ENCODE results near the gene LRBA.
"Not testable (repeated sequence)": the region's sequence is repeated elsewhere in the genome, so short reads cannot be mapped to it uniquely, and the experiment has no call there.

Gene LRBA

GRCh38 chr4:150943818-150944217 lies 71.3 kb downstream of the LRBA start:
- no peak for DNase-seq (ENCODE audit: low read depth in 2 of 2)

DNA sequence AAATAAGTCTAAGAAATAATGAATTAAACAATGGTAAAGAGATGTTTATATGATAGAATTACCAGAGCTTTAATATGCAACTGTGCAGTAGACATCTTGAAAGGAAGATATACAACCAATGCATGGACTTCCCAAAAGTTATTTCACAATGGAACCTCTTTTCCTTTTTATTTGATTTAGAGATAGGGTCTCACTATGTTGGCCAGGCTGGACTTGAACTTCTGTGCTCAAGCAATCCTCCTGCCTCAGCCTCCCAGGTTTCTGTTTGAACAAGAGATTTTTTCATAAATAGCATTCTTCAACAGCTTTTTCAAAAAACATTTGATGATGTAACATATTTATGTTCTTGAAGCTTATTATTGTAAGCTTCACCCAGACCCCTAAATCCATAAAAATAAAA lies 72.0 kb downstream of the LRBA start:
- DNase-seq (ENCODE audit: low read depth in 2 of 2): no peak

DNA sequence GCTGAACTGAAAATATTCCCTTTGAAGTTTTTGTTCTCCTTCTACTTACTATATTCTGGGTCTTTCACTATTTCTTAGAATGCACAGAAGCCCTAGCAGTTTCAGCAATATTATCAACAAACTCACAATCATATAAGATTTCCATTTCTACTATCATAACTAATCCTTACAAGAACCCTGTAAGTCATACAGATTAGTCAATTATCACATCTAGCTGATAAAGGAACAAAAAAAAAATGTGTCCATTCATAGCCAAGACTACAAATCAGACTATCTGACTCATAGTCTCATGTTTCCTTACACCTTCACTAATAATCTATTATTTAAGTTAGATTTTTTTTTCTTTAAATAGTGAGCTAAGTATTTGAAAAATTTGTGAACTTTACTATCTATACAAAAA lies 72.5 kb downstream of the LRBA start:
- DNase-seq (ENCODE audit: low read depth in 2 of 2): no peak

GRCh38 chr4:150940123-150940522 lies 75.0 kb downstream of the LRBA start:
- DNase-seq (ENCODE audit: low read depth in 2 of 2): no peak

GRCh38 chr4:150939530-150939929 lies 75.6 kb downstream of the LRBA start:
- DNase-seq (ENCODE audit: low read depth in 2 of 2): no peak

DNA sequence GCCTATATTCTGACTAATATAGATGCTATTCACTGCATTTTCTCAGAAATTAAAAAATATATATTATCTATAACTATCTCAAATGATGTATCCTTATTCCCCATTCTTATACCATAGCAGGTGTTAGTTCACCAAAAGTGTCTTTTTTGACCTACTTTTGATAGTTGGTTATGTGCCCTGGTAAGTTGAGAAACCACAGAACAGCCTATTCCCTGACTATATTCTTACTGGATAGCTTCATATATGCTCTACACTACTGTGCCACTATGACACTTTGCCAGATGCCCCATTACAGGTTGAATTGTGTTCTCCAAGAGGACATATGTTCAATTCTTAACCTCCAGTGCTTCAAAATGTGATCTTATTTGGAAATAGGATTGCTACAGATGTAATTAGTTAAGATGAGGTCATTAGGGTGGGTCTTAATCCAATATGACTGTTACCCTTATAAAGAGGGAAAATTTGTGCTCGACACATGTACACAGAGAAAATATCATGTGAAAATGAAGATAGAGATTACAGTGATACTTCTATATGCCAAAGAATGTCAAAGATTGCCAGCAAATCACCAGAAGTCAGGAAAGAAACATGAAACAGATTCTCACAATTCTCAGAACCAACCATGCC lies 76.1 kb downstream of the LRBA start:
- no peak for DNase-seq (ENCODE audit: low read depth in 2 of 2)

- no peak for DNase-seq (ENCODE audit: low read depth in 2 of 2)
Measured at GRCh38 chr4:150938417-150938816, 76.7 kb downstream of the LRBA start.

- no peak for DNase-seq (ENCODE audit: low read depth in 2 of 2)
Measured at GRCh38 chr4:150934022-150934421, 81.1 kb downstream of the LRBA start.

DNA sequence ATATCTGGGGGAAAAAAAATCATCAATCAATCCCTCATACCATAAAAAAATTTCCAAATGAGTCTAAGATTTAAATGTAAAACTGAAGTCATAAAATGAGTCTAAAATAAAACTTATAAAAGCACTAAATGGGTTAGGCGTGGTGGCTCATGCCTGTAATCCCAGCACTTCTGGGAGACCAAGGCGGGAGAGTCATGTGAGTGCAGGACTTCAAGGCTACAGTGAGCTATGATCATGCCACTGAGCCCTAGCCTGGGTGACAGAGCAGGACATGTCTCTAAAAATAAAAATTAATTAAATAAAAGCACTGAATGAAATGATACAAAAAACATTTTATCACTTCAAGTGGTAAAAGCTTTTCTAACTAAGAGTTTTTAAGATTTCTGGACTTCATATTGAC lies 83.3 kb downstream of the LRBA start:
- DNase-seq (ENCODE audit: low read depth in 2 of 2): no peak

GRCh38 chr4:150931005-150931404 lies 84.1 kb downstream of the LRBA start:
- DNase-seq (ENCODE audit: low read depth in 2 of 2): no peak

DNA sequence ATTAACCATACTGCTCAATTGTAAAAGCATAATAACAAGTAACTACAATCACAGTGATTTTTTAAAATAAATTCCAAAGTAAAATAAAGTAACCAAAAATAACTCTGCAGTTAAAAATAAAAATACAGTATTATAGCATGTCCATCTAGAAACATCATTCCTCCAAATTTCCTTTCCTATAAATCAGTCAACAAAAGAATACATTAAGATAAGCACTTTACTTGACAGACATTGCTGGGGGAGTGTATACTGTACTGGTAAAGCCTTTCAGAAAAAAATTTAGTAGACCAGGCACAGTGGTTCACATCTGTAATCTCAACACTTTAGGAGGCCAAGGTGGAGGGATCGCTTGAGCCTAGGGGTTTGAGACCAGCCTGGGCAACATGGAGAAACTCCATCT lies 91.1 kb downstream of the LRBA start:
- DNase-seq (ENCODE audit: low read depth in 2 of 2): no peak

GRCh38 chr4:150921486-150921885 lies 93.6 kb downstream of the LRBA start:
- not testable (repeated sequence) for DNase-seq (ENCODE audit: low read depth in 2 of 2)

DNA sequence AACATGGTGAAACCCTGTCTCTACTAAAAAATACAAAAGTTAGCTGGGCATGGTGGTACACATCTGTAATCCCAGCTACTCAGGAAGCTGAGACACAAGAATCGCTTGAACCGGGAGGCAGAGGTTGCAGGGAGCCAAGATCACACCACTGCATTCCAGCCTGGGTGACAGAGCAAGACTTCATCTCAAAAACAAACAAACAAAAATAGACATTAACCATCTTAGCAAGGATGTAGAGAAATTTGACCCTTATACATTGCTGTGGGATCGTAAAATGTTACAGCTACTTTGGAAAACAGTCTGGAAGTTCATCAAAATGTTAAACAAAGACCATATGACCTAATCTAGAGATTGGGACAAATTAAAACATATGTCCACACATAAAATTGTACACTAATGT lies 96.5 kb downstream of the LRBA start:
- not testable (repeated sequence) for DNase-seq (ENCODE audit: low read depth in 2 of 2)

DNA sequence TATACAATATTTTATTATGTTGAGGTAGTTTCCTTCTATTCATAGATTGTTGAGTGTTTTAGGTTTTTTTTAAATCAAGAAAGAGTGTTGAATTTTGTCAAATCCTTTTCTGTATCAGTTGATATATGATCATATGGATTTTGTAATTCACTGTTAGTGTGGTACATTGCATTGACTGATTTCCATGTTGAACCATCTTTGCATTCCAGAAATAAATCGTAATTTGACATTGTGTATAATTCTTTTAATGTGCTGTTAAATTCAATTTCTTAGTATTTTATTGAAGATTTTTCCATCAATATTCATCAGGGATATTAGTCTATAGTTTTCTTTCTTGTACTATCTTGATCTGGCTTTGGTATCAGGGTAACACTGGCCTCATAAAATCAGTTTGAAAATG lies 103.8 kb downstream of the LRBA start:
- DNase-seq (ENCODE audit: low read depth in 2 of 2): no peak

- DNase-seq (ENCODE audit: low read depth in 2 of 2): no peak
Measured at GRCh38 chr4:150909116-150909515, 106.0 kb downstream of the LRBA start.

DNA sequence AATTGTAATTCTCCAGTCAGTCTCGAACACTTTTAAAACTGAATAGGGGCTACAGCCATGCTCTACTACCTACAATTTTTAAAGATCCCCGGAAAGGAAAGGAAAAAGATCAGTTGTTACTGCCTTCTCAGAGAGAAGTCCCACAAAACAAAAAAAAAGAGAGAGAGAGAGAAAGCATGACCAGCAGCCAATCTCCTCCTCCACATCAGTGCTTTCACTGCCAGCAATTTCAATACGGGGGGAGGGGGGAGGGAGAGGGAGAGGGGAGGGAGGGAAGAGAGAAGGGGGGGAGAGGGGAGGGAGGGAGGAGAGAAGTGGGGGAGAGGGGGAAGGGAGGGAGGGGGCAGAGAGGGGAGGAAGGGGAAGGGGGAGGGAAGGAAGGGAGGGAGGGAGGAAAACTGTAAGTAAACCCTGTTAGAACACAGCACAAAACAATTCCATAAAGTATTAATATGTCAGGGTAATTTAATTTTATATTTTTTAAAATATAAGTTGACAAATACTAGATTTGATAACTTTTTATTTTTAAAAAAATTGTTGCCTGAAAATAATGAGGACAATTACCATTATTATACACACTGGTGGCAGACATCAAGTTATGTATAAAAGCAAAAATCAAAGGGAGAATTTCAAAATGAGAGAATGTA lies 108.0 kb downstream of the LRBA start:
- DNase-seq (ENCODE audit: low read depth in 2 of 2): no peak

DNA sequence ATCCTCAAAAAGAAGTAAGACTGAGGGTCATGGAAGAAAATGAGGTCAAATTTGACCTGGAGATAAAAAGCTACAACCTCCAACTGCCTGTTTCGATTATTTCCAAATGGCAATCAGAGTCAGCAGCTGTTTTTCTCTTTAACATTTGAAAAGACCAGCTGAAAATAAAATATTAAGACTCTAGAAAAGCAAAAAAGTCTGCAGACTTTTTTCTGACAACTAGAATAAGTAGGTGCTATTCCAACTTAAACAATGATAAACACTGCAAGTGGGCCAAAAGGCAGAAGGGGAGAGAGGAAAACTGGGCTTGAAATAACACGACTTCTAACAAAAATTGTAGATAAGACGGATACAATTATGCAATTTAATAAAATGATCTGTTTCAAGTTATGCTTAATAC lies 110.4 kb downstream of the LRBA start:
- no peak for DNase-seq (ENCODE audit: low read depth in 2 of 2)

DNA sequence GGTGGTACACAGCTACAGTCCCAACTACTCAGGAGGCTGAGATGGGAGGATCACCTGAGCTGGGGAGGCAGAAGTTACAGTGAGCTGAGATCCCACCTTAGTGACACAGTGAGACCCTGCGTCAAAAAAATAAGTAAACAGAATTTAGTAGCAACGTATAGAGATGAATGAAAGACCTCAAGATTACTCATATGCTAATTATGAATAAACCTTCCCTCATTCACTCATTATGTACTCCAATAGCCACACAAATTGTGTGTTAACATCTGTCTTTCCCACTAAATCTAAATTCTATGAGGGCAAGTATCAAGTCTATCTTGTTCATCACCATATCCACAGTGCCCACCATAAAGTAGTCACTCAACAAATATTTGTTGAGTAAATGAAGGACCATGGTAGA lies 111.5 kb downstream of the LRBA start:
- no peak for DNase-seq (ENCODE audit: low read depth in 2 of 2)

GRCh38 chr4:150896497-150896896 lies 118.6 kb downstream of the LRBA start:
- no peak for DNase-seq (ENCODE audit: low read depth in 2 of 2)

- no peak for DNase-seq (ENCODE audit: low read depth in 2 of 2)
Measured at GRCh38 chr4:150890246-150890645, 124.8 kb downstream of the LRBA start.

GRCh38 chr4:150889306-150889705 lies 125.8 kb downstream of the LRBA start:
- no peak for DNase-seq (ENCODE audit: low read depth in 2 of 2)

GRCh38 chr4:150888625-150889024 lies 126.5 kb downstream of the LRBA start:
- DNase-seq (ENCODE audit: low read depth in 2 of 2): no peak

- DNase-seq (ENCODE audit: low read depth in 2 of 2): no peak
Measured at GRCh38 chr4:150888217-150888616, 126.9 kb downstream of the LRBA start.

DNA sequence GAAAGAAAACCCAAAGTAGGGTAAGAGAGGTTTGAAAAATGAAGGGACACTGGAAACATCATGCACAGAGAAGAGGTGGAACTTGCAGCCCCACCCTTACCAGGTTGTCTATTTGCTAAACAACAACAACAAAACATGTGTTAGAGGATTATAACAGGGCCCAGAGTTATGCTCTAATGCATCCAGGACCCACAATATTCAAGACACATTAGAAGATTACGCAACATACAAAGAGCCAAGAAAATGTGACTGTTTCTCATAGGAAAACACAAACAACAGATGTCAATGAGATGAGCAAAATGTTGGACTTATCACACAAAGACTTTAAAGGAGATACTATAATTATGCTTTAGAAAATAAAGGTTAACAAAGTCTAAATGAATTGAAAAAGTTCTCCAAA lies 128.5 kb downstream of the LRBA start:
- no peak for DNase-seq (ENCODE audit: low read depth in 2 of 2)

All from stimulated activated CD4-positive, alpha-beta T cell treated with anti-CD3 and anti-CD28 coated beads, Interleukin-1b, Interleukin-23, amount 100 ng/mL, for 1 hour (primary cell).